ENCODE data around the gene THSD4.

DNA sequence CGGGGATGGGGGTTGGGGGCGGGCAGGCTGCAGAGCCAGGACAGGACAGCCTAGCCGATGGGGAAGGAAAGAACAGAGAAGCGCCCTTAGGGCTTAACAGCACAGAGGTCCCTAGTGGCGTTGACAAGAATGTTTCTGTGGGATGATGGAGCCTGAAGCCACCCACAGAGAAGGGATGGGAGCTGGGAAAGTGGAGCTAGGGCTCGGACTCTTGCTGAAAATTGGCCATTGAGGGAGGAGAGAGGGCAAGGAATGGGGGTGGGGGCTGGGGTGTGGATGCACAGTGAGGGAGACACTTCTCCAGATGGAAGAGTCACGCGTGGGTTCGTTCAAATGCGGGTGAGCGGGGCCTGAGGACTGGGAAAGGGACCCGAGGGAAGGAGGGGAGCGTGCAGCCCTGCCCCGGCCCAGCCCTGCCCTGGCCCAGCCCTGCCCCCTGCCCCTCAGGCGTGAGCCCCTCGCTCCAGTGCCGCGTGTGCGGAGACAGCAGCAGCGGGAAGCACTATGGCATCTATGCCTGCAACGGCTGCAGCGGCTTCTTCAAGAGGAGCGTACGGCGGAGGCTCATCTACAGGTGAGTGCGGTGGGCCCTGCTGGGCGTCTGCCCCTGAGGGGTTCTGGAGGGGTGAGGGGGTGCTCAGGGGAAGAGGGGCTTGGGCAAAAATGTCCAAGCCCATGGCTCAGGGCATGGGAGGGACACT, 695.9 kb downstream of the THSD4 start:
- TF ChIP-seq SUZ12 (IDR thresholded peaks at IDR 0.05; ENCODE audit: extremely low read depth, insufficient read depth, insufficient read length) (no peak), ZNF274 (IDR thresholded peaks at IDR 0.05; ENCODE audit: low read depth, low read length) (no peak)

Measured in NT2/D1 (cell line).